Kidney glomerular epithelial cell (primary cell): ENCODE data around the gene CSF1.

Experiments used
- DNase-seq: peaks from one replicate; lab custom pipeline; 2025; lab: John Stamatoyannopoulos, UW

Gene CSF1

GRCh38 chr1:109922326-109922725 is 11.7 kb downstream of the CSF1 start:
- DNase-seq, result no peak

GRCh38 chr1:109923131-109923945 is 12.7 kb downstream of the CSF1 start:
- DNase-seq, result no peak

- DNase-seq, result no peak
Measured at GRCh38 chr1:109923946-109924275, 13.3 kb downstream of the CSF1 start.

GRCh38 chr1:109924316-109924715 is 13.7 kb downstream of the CSF1 start:
- no peak for DNase-seq

- DNase-seq, result no peak
Measured at GRCh38 chr1:109925159-109925990, 14.7 kb downstream of the CSF1 start.

- DNase-seq, result peak; percentile 40
Measured at GRCh38 chr1:109926662-109927300, 16.1 kb downstream of the CSF1 start.

- DNase-seq, result no peak
Measured at GRCh38 chr1:109927356-109927755, 16.7 kb downstream of the CSF1 start.

GRCh38 chr1:109927911-109928321 is 17.3 kb downstream of the CSF1 start:
- DNase-seq, result peak; percentile 55

- peak; percentile 67 for DNase-seq
Measured at GRCh38 chr1:109928591-109929111, 18.0 kb downstream of the CSF1 start.

GRCh38 chr1:109929170-109929569 is 18.5 kb downstream of the CSF1 start:
- DNase-seq, result no peak

GRCh38 chr1:109929588-109930251 is 19.1 kb downstream of the CSF1 start:
- DNase-seq, result no peak

GRCh38 chr1:109930252-109930993 is 19.8 kb downstream of the CSF1 start:
- DNase-seq, result no peak

- peak; percentile 75 for DNase-seq
Measured at GRCh38 chr1:109931189-109931731, 20.6 kb downstream of the CSF1 start.

- DNase-seq, result no peak
Measured at GRCh38 chr1:109931911-109932636, 21.4 kb downstream of the CSF1 start.

GRCh38 chr1:109932679-109933078 is 22.0 kb downstream of the CSF1 start:
- no peak for DNase-seq

- peak; percentile 75 for DNase-seq
Measured at GRCh38 chr1:109933856-109934711, 23.4 kb downstream of the CSF1 start.

- no peak for DNase-seq
Measured at GRCh38 chr1:109935451-109935900, 24.8 kb downstream of the CSF1 start.

GRCh38 chr1:109937738-109938137 is 27.1 kb downstream of the CSF1 start:
- no peak for DNase-seq

GRCh38 chr1:109938556-109938955 is 27.9 kb downstream of the CSF1 start:
- DNase-seq, result no peak
